ENCODE measurements around the gene PFAS.

PFAS gene

GRCh38 chr17:8266648-8267479 is 17.8 kb downstream of the PFAS start:
- no peak for DNase-seq (ENCODE audit: low spot score)

- no peak for DNase-seq (ENCODE audit: low spot score)
Measured at GRCh38 chr17:8267480-8268147, 18.5 kb downstream of the PFAS start.

- DNase-seq (ENCODE audit: low spot score) = no peak
Measured at GRCh38 chr17:8268550-8269298, 19.6 kb downstream of the PFAS start.

GRCh38 chr17:8272421-8272820 is 23.3 kb downstream of the PFAS start:
- no peak for DNase-seq (ENCODE audit: low spot score)

DNA sequence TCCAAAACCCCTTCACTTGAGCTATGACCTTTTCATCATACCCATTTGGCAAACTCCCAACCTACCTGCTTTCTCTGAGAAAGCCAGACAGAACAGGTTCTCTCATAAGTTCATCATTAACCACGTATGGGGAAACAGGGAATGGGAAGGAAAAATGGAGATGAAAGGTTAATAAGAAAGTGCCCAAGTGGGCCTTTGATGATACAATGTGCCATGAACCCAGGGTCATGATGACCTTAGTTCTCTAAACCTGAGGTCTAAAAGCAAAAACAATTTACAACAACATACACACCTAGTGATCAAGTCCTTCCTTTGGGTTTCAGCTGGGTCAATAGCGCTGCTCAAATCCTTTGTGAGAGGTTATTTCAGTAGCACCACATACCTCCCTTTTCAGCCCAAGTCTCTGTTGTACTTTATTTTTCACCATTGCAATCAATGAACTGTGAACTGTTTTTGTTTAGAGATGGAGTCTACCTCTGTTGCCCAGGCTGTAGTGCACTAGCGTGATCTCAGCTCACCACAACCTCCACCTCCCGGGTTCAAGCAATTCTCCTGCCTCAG is 24.9 kb downstream of the PFAS start:
- no peak for DNase-seq (ENCODE audit: low spot score)

DNA sequence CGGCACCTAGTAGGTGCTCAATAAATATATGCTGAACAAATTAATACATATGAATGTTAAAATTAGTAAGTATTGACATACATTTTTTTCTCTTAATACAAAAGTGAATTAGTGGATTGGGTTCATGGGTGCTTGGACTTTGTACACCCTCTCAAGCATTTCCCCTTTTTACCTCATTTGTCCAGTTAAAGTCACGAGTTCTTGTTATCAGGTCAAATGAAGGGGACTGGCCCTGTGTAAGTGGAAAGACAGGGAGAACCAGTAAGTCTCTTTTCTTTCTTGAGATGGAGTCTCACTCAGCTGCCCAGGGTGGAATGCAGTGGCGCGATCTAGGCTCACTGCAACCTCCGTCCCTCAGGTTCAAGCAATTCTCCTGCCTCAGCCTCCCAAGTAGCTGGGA is 25.7 kb downstream of the PFAS start:
- no peak for DNase-seq (ENCODE audit: low spot score)

DNA sequence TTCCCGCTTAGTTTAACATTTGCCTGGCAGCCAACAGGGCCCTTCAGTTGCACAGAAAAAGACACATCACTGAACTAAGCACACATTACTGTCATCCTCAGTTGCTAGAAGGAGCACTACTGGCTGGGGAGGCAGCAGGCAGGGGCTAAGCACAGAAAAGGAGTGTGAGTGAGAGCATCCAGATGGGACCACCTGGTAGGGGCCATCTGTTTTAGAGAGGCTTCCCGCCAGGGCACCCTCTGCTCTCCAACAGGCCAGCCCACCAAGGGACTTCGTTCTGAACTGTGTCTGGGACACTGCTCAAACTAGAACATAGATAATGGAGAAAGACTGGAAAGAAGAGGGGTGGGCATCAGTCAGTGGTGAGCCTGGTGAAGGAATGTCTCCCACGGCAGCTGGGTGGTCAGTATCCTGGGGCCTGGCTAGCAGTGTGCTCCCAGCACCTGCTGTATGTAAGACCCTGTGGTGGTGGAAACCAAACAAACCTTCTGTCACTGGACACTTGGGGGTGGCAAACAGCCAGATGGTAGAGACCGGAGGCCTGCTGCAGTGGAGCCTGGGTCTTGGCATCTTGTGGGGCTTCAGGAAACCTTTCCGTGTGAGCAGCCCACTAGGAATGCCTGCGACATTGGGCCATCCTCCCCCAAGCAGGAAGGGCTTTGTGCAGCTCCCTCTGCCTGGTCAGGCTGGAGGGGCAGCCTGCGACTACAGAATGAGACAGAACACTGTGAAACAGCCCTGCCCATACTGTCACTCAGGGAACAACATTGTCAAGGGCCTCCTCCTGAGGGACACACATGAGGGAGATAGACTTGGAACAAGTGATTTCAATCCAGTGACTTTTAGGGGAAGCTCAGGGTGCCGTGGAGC is 26.6 kb downstream of the PFAS start:
- DNase-seq (ENCODE audit: low spot score) = peak; percentile 36

- DNase-seq (ENCODE audit: low spot score) = no peak
Measured at GRCh38 chr17:8277317-8277716, 28.2 kb downstream of the PFAS start.

GRCh38 chr17:8282345-8282744 is 33.3 kb downstream of the PFAS start:
- DNase-seq (ENCODE audit: low spot score) = no peak

DNA sequence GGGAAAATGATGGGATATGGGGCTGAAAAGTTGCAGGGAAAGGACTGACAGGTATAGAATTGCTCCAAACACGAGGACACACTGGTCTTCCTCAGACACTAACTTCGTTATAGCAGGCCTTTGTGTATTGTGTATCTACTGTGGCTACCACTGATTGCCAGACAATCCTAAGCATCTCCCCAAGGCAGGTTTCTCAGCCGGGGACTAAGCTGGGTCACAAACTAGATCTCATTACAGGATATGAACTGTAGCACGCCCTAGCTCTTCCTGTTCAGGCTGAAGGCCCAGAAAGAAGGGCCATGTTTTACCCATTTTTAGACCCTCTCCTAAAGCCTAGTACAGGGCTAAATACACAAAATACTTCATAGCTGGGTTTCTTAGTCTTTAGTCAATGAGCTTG is 34.3 kb downstream of the PFAS start:
- DNase-seq (ENCODE audit: low spot score) = no peak

DNA sequence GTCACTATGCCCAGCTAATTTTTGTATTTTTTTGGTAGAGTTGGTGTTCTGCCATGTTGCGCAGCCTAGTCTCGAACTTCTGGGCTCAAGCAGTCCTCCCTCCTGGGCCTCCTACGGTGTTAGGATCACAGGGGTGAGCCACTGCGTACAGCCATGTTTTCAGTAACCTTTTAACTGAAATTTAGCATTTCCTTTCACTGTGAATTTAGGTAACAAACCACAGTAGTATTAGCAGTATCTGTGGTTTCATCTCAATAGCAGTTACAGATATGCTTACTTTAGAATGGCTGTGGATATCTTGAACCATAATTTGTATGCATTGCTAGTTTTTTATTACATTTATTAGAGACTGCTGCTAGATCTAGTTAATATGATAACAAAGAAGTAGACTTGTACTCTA is 35.0 kb downstream of the PFAS start:
- no peak for DNase-seq (ENCODE audit: low spot score)

- DNase-seq (ENCODE audit: low spot score) = no peak
Measured at GRCh38 chr17:8285270-8286181, 36.4 kb downstream of the PFAS start.

DNA sequence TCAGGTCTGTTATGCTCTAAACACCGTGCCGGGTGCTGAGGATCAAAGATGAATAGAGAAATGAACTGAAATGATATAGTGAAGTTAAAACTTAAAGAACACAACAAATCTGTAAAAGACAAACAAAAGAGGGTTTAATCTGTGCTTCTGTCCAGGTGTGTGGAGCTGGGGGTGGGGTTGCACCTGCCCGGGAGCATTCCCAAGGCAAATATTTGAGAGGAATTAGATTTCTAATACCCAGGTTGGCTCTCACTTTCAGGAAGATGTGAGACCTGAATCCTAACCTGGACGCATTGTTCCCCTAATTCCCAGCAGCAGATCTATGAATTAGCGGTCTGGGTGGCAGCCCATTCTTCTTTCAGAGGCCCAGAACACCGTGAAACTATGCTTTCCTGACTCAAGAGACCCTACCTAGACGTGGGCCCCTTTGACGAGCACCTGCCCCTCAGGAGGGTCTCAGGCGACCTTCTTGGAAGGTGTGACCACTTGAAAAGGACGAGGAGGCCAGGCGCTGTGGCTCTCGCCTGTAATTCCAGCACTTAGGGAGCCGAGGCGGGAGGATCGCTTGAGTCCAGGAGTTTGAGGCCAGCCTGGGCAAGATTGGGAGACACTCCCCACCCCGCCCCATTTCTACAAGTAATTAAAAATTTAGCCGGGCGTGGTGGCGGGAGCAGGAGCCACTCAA is 38.7 kb downstream of the PFAS start:
- no peak for DNase-seq (ENCODE audit: low spot score)

DNA sequence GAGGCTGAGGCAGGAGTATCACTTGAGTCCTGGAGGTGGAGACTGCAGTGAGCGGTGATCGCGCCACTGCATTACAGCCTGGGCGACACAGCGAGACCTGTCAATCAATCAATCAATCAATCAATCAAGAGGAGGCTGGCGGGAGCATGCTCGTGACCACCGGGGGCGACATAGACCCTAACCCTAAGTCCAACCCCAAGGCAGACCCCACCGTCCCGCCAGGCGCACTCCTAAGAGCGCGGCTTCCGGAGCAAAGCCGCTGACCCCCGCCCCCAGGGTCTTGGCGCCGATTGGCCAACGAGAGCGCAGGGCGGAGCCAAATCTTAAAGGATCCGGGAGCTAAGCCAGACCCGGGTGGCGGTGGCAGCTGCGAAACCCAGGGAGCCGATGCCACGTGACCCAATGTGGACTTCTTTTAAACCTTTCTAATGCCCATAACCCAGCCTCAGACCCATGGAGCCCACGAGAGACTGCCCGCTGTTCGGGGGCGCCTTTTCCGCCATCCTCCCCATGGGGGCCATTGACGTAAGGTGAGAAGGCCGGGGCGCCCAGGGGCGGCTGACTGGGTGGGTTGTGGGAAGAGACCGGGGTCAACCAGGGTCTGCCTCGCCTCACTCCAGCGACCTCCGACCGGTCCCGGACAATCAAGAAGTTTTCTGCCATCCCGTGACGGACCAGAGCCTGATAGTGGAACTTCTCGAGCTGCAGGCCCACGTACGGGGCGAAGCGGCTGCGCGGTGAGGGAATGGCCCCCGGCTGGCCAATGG is 39.4 kb downstream of the PFAS start, which contains the start of gene RANGRF:
TSS of gene RANGRF (plus strand) at position 335 of the 767 bp plus-strand sequence. CDS start at position 454, 119 bp downstream.
- peak; percentile 87 for DNase-seq (ENCODE audit: low spot score)

DNA sequence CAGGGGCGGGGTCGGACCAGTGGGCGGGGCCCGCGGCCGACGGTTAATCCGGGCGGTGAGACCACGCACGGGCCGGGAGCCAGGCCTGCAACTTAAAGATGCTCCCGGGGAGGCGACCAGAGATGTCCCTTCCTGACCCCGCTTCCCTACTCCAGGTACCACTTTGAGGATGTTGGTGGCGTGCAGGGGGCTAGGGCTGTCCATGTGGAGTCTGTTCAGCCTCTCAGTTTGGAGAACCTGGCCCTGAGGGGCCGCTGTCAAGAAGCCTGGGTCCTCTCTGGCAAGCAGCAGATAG is 40.0 kb downstream of the PFAS start:
- no peak for DNase-seq (ENCODE audit: low spot score)

DNA sequence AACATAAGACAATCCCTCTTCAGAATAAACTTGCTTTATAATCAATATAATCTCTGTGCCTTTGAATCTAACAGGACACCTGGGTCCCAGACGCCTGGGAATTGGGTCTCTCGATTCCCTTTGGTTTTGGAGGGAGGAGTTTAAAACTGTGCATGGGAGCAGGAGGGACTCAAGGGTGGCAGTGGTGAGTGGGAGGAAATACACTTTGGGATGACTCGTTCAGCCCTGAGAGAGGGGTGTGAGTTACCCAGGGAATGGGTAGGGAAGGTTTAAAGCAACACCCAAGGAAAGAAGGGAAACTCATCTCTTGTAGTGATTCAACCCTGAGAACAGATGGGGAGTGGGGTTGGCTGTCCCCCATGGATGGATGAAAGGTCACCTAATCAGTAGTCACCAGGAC is 41.0 kb downstream of the PFAS start:
- DNase-seq (ENCODE audit: low spot score) = no peak

DNA sequence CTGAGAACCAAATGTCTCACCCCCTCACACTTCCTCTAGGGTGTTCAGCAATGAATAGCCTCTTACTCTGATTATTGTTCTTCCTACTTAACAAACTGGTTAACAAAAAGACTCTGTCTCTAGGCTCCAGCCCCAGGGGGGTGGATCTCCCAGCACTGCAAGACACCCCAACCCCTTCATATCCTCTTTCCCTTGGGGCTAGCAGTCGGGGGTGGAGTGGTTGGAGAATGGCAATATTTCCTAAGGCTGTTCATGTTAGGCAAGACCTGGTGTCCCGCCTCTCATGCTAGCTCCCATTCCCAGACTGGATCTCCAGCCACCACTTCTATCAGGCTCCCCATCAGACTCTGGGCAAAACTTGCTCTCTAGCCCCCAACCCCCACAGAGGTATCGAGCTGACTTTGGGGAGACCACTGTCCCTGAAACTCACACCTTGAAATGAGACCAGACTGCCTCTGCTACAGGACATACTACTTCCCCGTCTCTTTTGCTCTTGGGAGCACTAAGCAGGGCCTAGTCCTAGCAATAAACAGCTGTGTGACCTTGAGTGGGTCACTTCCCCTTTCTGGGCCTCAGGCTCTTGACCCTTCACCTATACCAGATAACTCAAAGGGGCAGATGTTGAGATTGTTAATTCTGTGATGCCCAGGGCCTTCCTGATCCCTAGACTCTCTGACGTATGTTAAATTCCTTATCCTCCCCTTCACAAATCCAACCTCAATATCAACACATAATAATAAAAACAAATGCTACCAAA is 43.7 kb downstream of the PFAS start:
- DNase-seq (ENCODE audit: low spot score) = no peak

- no peak for DNase-seq (ENCODE audit: low spot score)
Measured at GRCh38 chr17:8294361-8294760, 45.3 kb downstream of the PFAS start.
